GM21367 (cell line): Measurements from ENCODE around the gene GXYLT1.
A peak's percentile ranks its signal among the peaks of the same experiment; 100 is the strongest.
"Not testable (repeated sequence)": the region's sequence is repeated elsewhere in the genome, so short reads cannot be mapped to it uniquely, and the experiment has no call there.

Experiments used
- ATAC-seq: cut with Tn5 transposase; IDR thresholded peaks from one replicate; pipeline ENCODE4 v1.9.1; 2021; ENCODE audit not compliant: unreplicated experiment

The GXYLT1 gene

DNA sequence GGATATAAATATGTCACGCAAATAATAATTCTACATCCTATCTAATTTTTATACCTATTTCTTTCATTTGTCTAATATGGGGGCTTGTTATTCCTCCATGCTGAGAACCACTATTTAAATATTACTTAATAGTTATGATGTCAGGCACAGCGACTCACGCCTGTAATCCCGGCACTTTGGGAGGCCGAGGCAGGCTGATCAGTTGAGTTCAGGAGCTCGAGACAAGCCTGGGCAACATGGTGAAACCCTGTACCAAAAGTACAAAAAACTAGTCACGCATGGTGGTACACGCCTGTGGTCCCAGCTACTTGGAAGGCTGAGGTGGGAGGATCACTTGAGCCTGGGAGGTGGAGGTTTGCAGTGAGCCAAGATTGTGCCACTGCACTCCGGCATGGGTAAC, 45.2 kb downstream of the GXYLT1 start:
- ATAC-seq: no peak

DNA sequence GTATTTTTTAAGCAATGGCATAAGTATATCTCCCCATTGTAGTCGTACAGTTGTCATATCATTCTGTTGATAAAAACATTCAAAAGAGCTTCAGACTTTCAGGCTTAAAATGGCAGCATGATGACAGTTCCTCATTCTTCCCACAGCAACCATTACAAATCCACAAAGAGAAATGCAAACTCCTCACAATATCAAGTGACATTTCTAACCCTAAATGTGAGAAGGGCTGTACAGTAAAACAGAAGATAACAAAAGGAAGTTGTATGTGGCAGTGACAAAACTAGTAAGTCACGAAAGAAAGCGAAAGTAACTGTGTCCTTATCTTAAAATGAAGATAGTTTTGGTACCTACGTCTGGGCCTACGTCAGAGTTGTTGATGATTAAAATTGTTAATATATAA, 46.7 kb downstream of the GXYLT1 start:
- peak; percentile 95 for ATAC-seq

DNA sequence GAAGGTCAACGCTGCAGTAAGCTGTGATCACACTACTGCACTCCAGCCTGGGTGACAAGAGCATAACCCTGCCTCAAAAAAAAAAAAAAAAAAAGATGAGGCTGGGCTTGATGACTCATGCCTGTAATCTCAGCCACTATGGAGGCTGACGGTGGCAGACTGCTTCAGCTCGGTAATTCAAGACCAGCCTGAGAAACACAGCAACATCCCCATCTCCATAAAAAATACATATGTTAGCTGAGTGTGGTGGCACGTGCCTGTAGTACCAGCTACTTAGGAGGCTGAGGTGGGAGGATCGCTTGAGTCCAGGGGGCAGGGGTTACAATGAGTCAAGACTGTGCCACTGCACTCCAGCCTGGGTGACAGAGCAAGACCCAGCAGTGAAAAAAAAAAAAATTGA, 50.4 kb downstream of the GXYLT1 start:
- no peak for ATAC-seq

DNA sequence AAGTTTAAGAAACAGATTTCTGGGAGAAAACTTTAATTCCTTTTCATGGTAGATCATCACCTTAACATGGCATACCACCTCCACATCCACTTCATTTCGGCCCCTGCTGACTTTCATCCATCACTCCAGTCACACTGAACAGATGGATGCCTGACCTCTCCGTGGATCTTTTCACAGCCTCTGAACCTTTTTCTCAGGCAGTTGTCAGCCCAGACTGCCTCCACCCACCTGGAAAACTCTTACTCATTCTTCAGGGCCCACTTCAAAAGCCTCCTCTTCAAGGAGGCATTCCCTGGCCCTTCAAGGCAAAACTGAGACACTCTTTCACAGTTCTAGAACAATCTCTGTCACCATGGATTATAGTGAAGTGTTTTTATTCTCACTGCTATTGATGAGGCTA, 52.9 kb downstream of the GXYLT1 start:
- no peak for ATAC-seq

DNA sequence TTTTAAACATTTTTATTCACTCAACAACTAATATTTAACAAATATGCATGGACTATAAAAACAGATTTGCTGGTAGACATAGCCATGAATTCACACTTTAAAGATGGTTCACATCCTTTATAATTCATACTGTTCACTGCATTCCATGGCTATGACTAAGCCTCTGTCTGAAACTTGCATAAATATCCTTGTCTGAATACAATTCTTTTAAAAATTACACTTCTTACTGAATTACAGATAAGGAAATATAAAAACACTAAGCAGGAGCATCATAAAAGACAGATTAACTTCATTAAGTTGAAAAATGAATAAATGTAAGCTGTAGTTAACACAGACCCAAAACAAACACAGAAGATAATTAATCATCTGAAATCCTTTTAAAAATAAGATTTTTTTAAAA, 53.8 kb downstream of the GXYLT1 start:
- ATAC-seq: no peak

DNA sequence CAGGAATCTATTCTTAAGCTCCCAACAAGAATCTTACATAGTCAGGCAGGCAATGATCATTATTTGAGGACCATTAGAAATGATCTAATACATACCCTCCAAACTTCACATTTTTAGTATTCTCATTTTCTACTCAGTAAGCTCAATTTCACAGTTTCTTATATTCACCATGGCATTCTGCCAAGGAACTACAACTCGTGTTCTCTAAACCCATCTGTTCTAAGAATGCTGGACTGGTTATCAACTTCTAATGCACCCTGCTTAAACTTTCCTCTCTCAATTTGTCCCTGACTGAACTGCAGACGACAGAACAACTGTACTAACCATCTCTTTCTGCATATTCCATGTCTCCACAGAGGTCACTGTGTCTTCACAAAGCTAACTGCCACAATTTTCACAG, 58.6 kb downstream of the GXYLT1 start:
- ATAC-seq: no peak

DNA sequence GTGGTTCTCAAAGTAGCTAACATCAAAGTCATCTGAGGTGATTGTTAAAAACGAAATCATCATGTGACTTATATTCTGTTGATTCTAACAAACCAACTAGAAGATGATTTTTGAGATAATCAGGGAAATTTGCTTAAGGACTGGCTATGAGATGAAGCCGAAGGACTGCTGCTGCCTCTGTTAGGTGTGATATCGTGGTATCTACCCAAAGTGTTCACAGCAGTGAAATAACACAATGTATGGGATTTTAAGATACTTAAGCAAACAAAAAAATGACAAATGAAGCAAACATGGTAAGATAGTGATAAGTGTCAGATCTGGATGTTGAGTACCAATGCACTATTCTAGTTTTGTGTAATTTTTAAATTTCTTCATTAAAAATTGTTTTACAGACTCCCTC, 59.1 kb downstream of the GXYLT1 start:
- no peak for ATAC-seq

DNA sequence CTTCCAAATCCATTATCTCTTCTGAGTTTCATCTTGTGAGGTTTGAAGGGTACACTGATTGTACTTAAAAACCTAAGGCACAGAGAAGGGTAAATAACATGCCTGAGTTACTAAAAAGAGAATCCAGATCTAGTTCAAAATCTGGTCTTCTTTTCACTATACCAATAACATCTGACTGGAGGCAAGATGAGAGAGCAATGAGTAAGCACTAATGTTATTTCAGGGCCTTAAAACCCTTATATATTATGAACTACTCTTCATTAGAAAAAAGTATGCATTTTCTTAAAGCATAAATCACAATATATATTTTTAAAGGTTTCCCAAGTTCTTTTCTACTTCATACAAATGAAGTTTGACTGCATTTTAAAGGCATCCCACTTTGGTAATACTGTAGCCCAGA, 60.2 kb downstream of the GXYLT1 start:
- no peak for ATAC-seq

DNA sequence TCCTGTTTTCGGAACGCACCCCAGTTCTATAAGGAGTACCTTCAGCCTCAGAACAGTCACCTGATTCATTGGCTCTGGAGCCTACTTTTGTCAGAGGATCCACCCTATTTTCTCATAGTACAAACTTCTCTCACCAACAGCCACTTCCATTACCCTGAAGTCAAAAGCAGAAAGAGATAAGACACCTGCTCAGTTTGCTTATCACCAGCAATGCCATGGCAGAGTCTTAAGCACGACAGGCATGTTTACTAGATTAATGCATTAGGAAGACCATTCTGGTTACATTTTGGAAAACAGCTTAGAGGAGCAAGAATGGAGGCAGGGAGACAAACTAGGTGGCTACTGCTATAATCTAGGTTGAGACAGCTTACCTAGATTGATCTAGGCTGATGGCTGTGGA, 67.7 kb downstream of the GXYLT1 start:
- ATAC-seq: no peak

DNA sequence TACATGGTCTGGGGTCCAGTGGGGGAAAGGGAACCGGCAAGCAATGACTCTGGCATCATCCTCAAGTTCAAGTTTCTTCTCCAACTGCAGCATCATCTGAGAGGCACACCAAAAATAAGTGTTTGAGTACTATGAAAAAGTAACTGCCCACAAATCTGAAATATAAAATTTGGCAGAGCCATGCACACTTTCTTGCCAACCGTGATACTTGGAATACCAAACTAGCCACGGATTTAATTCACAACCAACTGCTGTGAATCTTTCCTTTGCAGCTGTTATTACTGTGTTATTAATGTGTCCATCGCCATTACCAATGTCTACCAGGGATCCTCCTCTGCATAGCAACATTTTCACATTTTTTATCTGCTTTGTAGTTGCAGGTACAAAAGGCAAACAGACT, 74.6 kb downstream of the GXYLT1 start:
- no peak for ATAC-seq

DNA sequence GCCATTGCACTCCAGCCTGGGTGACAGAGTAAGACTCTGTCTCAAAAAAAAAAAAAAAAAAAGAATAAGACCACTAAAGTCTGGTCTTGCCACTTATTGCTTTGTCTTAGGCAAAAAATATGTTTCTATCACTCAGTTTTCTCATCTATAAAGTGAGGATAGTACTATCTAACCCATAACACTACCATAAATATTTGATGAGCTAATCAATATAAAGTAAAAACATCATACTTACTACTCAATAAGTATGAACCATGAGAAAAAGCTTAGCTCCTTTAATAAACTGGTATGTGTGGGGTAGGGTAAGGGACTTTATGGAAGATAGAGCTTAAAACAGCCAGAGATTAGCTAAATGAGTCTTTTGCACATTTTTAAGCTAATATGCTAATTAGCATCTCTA, 85.5 kb downstream of the GXYLT1 start:
- no peak for ATAC-seq

DNA sequence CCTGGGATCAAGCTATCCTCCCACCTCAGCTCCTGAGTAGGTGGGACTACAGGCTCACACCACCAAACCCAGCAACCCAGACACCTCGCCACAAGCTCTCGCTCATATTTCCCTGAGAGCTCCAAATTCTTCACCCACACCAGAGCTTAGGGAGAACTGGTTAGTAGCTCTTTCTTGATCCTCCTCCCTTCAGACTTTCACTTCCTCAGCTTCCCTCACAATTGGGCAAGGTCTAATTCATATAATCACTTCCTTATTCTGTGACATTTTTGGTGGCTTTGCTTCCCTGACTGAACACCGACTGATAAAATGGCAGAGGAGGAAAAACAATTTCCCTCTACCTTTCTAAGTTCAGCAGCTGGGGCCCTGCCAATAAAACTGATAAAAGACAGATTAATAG, 88.5 kb downstream of the GXYLT1 start:
- peak; percentile 90 for ATAC-seq

DNA sequence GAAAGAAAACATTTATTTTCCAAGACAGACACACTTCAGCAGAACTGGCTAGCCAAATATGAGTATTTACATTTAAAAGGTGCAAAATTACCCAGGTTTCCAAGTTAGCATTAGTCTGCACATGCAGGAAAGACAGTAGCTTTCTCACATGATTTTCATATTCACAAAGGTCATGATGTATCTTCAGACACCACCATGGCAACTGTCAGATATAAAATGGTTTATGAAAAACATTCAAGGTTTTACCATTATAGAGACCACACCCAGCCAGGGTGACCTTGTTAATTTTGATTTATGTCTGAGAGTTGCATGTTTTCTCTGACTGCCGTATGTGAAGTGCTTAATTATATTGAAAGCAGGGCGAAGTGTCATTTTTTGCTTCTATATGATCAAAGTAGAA, 91.2 kb downstream of the GXYLT1 start:
- ATAC-seq: no peak

DNA sequence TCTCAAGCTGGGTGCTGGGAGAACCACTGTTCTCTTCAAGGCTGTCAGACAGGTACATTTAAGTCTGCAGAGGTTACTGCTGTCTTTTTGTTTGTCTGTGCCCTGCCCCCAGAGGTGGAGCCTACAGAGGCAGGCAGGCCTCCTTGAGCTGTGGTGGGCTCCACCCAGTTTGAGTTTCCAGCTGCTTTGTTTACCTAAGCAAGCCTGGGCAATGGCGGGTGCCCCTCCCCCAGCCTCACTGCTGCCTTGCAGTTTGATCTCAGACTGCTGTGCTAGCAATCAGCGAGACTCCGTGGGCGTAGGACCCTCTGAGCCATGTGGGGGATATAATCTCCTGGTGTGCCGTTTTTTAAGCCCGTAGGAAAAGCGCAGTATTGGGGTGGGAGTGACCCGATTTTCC, 95.7 kb downstream of the GXYLT1 start:
- ATAC-seq: not testable (repeated sequence)

DNA sequence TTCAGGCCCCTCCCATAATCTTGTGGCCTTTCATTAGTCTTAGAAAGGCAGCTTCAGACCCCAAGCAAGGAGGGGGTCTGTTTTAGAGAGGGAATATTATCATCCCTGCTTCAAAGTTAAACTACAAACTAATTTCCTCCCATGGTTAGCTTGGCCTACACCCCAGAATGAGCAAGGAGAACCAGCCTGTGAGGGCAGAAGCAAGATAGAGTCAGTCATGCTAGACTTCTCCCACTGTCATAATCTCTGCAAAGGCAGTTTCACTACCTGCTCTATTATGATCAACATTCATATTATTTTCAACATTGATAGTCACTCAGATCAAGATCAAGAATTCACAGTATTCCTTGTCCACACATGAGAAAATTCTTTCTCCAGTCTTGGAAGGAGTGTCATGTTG, 105.1 kb downstream of the GXYLT1 start:
- no peak for ATAC-seq

DNA sequence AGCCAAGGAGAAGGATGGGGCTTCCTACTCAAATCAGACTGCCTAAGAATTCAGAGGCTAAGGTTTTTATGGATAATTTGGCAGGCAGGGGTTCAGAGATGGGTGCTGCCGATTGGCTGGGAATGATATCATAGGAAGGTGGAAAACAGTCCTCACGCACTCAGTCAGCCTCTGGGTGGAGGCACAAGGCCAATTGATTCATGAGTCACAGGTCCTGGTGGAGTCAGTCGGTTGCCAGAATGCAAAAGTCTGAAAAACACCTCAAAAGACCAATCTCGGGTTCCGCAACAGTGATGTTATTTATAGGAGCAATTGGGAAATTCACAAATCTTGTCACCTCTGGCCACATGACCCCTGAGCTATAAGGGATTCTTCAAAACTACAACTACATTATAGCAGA, 105.5 kb downstream of the GXYLT1 start:
- no peak for ATAC-seq

DNA sequence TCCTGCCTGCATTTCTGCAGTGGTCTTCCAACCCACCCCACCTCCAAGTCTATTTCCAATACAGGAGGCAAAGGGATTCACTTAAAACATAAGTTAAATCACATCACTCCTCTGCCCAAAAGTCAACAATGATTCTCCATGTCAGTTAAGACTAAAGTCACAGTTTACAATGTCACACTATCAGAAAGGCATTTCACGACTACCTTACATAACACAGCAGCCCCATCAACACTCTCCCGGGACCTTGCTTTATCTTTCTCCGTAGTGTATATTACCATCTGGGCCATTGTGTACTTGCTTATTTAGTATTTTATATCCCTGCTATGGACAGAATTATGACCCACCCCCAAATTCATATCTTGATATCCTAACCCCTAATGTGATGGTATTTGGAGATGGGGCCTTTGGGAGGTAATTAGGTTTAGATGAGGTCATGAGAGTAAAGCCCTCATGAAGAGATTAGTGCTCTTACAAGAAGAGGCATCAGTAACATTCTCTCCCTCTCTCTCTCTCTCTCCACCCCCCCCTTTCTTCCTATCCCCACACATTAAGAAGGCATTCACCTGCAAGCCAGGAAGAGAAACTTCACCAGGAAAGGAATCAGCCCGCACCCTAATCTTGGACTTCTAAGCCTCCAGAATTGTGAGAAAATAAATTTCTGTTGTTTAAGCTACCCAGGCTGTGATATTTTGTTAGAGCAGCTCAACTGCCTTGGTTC, 112.7 kb downstream of the GXYLT1 start:
- ATAC-seq: no peak
